Measurements from ENCODE around the gene GSPT1. TPM values are rescaled to one million over a fixed set of nuclear protein-coding genes. Genes with fewer than 3 reads are reported as not detected.
"Not testable (repeated sequence)": the region's sequence is repeated elsewhere in the genome, so short reads cannot be mapped to it uniquely, and the experiment has no call there.

The GSPT1 gene
- total and polyA plus RNA-seq, 3 donors from 2014 or later = 78.5 to 140 (median 83.9) TPM

GRCh38 chr16:11957591-11958395 lies 42.0 kb upstream of the GSPT1 start:
- 87 to 95% methylated on average over 10 of the region's 10 CpGs for WGBS, 2 donors
- H3K9me3 ChIP-seq = no peaks in the 10 kb centered on the region
- H3K27me3 ChIP-seq = no peaks in the 10 kb centered on the region
- intact Hi-C loops (cut with DNase I; ENCODE audit: low total_unique reads) = loop anchor here (10.0 kb wide), 1 partner anchor 107 kb away; no protein-coding TSS in a partner anchor
- H3K27ac ChIP-seq = no peak overlapping the region
- no peak overlapping the region for H3K4me3 ChIP-seq
- H3K4me1 ChIP-seq = no peaks in the 10 kb centered on the region
- DNase-seq = no peak
- no peak for TF ChIP-seq POLR2A (IDR thresholded peaks at IDR 0.05)
- no peak for TF ChIP-seq CTCF (IDR thresholded peaks at IDR 0.05)
- no peaks in the 10 kb centered on the region for H3K36me3 ChIP-seq (ENCODE audit: low read depth, missing control alignments)

GRCh38 chr16:11956558-11956957 lies 40.8 kb upstream of the GSPT1 start:
- no peak overlapping the region for H3K4me3 ChIP-seq
- no peak overlapping the region for H3K27ac ChIP-seq
- no peak for TF ChIP-seq CTCF (IDR thresholded peaks at IDR 0.05)
- TF ChIP-seq POLR2A (IDR thresholded peaks at IDR 0.05) = no peak
- no peaks in the 10 kb centered on the region for H3K9me3 ChIP-seq
- no peak for DNase-seq
- intact Hi-C loops (cut with DNase I; ENCODE audit: low total_unique reads) = loop anchor here (10.0 kb wide), 1 partner anchor 108 kb away; no protein-coding TSS in a partner anchor
- WGBS, 2 donors = 91 to 95% methylated on average over 2 of the region's 2 CpGs
- H3K4me1 ChIP-seq = no peaks in the 10 kb centered on the region
- H3K27me3 ChIP-seq = no peaks in the 10 kb centered on the region
- H3K36me3 ChIP-seq (ENCODE audit: low read depth, missing control alignments) = no peaks in the 10 kb centered on the region

DNA sequence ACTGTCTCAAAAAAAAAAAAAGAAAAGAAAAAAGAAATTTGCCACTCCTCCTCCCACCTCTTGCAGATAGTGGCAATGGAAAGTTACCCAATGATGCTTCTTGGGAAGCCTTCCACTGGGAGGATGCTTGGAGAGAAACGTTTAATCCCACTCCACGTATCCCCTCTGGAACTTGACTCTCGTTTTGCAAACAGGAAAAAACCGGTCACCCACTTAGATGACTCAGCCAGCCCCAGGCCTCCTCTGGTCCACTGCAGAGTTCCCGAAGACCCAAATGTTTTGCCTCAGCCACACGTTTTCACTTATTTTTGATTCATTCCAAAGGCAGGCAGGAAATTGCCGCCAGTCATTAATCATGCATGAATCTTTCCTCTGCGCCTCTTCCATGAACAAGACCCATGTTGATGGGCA lies 40.0 kb upstream of the GSPT1 start:
- no peak for DNase-seq
- H3K27me3 ChIP-seq = no peaks in the 10 kb centered on the region
- no peaks in the 10 kb centered on the region for H3K36me3 ChIP-seq (ENCODE audit: low read depth, missing control alignments)
- H3K27ac ChIP-seq = no peak overlapping the region
- H3K4me1 ChIP-seq = no peaks in the 10 kb centered on the region
- intact Hi-C loops (cut with DNase I; ENCODE audit: low total_unique reads) = loop anchor here (10.0 kb wide), 1 partner anchor 109 kb away; no protein-coding TSS in a partner anchor
- no peaks in the 10 kb centered on the region for H3K9me3 ChIP-seq
- H3K4me3 ChIP-seq = no peak overlapping the region
- WGBS, 2 donors = 62 to 74% methylated on average over 8 of the region's 8 CpGs
- TF ChIP-seq POLR2A (IDR thresholded peaks at IDR 0.05) (no peak), CTCF (IDR thresholded peaks at IDR 0.05) (no peak)

GRCh38 chr16:11953576-11953975 lies 37.8 kb upstream of the GSPT1 start:
- H3K27me3 ChIP-seq; H3K9me3 ChIP-seq; H3K4me1 ChIP-seq; DNase-seq; H3K4me3 ChIP-seq; H3K36me3 ChIP-seq (ENCODE audit: low read depth, missing control alignments); H3K27ac ChIP-seq: not testable (repeated sequence)
- intact Hi-C loops (cut with DNase I; ENCODE audit: low total_unique reads) = loop anchor here (10.0 kb wide), 1 partner anchor 111 kb away; no protein-coding TSS in a partner anchor
- WGBS, 2 donors = 90 to 94% methylated on average over 6 to 8 of the region's 8 CpGs

GRCh38 chr16:11950388-11950787 lies 34.6 kb upstream of the GSPT1 start:
- H3K4me1 ChIP-seq = no peaks in the 10 kb centered on the region
- H3K27me3 ChIP-seq = no peaks in the 10 kb centered on the region
- no peaks in the 10 kb centered on the region for H3K9me3 ChIP-seq
- no peak overlapping the region for H3K4me3 ChIP-seq
- WGBS, 2 donors = 75 to 77% methylated on average over 5 of the region's 5 CpGs
- no peak for DNase-seq
- no peaks in the 10 kb centered on the region for H3K36me3 ChIP-seq (ENCODE audit: low read depth, missing control alignments)
- TF ChIP-seq CTCF (IDR thresholded peaks at IDR 0.05) (no peak), POLR2A (IDR thresholded peaks at IDR 0.05) (no peak)
- intact Hi-C loops (cut with DNase I; ENCODE audit: low total_unique reads) = loop anchor here (10.0 kb wide), 1 partner anchor 114 kb away; no protein-coding TSS in a partner anchor
- H3K27ac ChIP-seq = no peak overlapping the region

All from testis (tissue), 3 donors.